Renal cortex interstitium (tissue), 11 donors: ENCODE data around the gene OR10P1. TPM values are rescaled to one million over a fixed set of nuclear protein-coding genes. Genes with fewer than 3 reads are reported as not detected.
"Not testable (repeated sequence)": the region's sequence is repeated elsewhere in the genome, so short reads cannot be mapped to it uniquely, and the experiment has no call there.

Source experiments
- DNase-seq, 11 donors: peaks; one replicate each; pipeline ENCODE4 v3.0.0-alpha.2; 2013; ENCODE audit warnings: low read depth in 9 of 11, low spot score in 4 of 11; ENCODE audit errors: extremely low read depth in 1 of 11
- polyA plus RNA-seq, 3 donors: library from polyadenylated mRNA; unstranded; fragments of 120-200 nt; gene quantifications; one replicate each; pipeline ENCODE4 v1.2.1, GENCODE V29; 2013; ENCODE audit not compliant: insufficient read length in 3 of 3

The OR10P1 gene
- polyA plus RNA-seq, 3 donors = not detected

GRCh38 chr12:55644591-55644990 lies 7.9 kb downstream of the OR10P1 start:
- DNase-seq = no peak

GRCh38 chr12:55647027-55647426 lies 10.3 kb downstream of the OR10P1 start:
- DNase-seq = no peak

GRCh38 chr12:55650620-55651298 lies 14.1 kb downstream of the OR10P1 start:
- not testable (repeated sequence) for DNase-seq

- DNase-seq = no peak
Observed at GRCh38 chr12:55651299-55651683, 14.6 kb downstream of the OR10P1 start.

GRCh38 chr12:55652352-55652751 lies 15.7 kb downstream of the OR10P1 start:
- no peak for DNase-seq

GRCh38 chr12:55653031-55653430 lies 16.3 kb downstream of the OR10P1 start:
- DNase-seq = no peak

GRCh38 chr12:55654511-55655214 lies 18.0 kb downstream of the OR10P1 start:
- no peak for DNase-seq

- no peak for DNase-seq
Observed at GRCh38 chr12:55657212-55657611, 20.5 kb downstream of the OR10P1 start.

- no peak for DNase-seq
Observed at GRCh38 chr12:55658212-55658611, 21.5 kb downstream of the OR10P1 start.

GRCh38 chr12:55658635-55659391 lies 22.1 kb downstream of the OR10P1 start:
- no peak for DNase-seq

- DNase-seq = peak in 2 of 11 donors; percentile 8 to 28
Observed at GRCh38 chr12:55659486-55660385, 23.0 kb downstream of the OR10P1 start.

- DNase-seq = no peak
Observed at GRCh38 chr12:55663391-55663790, 26.7 kb downstream of the OR10P1 start.

GRCh38 chr12:55664826-55665225 lies 28.1 kb downstream of the OR10P1 start:
- no peak for DNase-seq

GRCh38 chr12:55666508-55666907 lies 29.8 kb downstream of the OR10P1 start:
- no peak for DNase-seq

GRCh38 chr12:55670276-55670675 lies 33.6 kb downstream of the OR10P1 start:
- no peak for DNase-seq

GRCh38 chr12:55671746-55672145 lies 35.1 kb downstream of the OR10P1 start:
- DNase-seq = no peak

GRCh38 chr12:55673638-55674037 lies 36.9 kb downstream of the OR10P1 start:
- no peak for DNase-seq

GRCh38 chr12:55675666-55676065 lies 39.0 kb downstream of the OR10P1 start:
- DNase-seq = no peak

GRCh38 chr12:55676707-55677106 lies 40.0 kb downstream of the OR10P1 start:
- no peak for DNase-seq
